HG03135 (cell line): ENCODE data around the gene CDC20.

Source experiments
- ATAC-seq: cut with Tn5 transposase; IDR thresholded peaks from one replicate; pipeline ENCODE4 v1.9.1; 2021; ENCODE audit warnings: mild to moderate bottlenecking, moderate library complexity; ENCODE audit not compliant: unreplicated experiment

CDC20 gene

GRCh38 chr1:43327549-43328292 lies 31.1 kb upstream of the CDC20 start:
- no peak for ATAC-seq

- no peak for ATAC-seq
Measured at GRCh38 chr1:43329995-43330751, 28.6 kb upstream of the CDC20 start.

DNA sequence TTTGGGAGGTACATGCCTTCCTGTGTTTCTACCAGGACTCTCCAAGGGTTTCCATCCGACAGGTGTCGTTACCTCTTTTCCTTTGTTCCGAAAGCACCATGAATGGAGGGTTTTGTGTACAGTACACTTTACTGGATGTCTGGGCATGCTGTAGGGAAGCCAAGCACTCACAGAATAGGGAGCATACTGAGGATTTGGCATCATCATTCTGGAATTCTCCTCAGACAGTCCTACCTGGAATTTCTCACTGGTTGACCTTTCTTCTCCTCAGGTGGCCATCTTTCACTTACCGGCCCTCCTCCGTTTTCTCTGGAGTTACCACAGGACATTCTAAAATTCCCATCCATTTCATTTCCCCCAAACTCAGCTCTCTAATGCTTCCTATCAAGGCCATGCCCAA lies 27.1 kb upstream of the CDC20 start:
- ATAC-seq = no peak

DNA sequence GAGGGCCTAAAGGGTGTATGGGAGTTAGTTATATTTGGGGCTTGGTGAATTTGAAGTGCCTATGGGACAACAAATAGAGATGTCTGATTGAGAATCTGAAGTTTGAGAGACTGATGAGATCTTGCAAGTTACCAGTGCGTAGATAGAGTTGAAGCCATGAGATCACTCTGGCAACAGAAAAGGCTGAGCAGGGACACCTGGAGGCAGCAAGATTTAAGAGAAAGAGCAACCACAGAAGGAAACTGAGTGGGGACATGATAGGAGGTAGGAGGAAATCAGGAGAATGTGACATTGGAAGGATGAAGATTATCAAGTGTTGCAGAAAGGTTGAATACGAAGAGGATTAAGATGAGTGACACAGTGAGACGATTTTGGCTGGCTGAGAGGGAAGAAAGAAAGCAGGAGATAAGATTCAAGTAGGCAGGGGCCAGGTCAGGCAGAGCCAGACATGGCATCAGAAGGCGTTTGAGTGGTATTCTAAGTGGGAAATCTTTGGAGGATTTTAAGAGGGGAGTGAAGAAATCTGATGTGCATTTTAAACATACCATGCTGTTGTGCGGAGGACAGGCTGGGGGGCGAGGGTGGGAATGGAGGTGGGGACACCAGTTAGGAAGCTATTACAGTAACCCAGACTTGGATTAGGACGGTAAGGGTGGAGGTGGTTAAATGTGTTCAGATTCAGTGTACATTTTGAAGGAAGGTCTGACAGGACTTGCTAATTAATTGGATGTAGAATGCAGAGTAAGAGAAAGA lies 24.2 kb upstream of the CDC20 start:
- no peak for ATAC-seq

DNA sequence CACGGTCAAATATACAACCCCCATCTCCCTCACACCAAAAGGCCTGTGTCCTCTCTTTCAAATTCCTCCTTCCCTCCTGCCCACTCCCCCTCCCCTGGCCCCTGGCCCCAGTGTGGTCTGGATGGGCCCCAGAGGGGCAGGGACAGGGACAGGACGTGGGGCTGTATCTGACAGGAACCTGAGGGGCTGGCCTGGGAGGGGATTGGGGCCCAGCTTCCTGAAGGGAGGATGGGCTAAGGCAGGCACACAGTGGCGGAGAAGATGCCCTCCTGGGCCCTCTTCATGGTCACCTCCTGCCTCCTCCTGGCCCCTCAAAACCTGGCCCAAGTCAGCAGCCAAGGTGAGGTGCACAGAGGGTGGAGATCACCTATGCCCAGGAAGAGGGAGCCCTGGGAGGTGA lies 21.2 kb upstream of the CDC20 start, which contains the start of gene MPL:
TSS of gene MPL (plus strand) at position 231 of the 400 bp plus-strand sequence. CDS start at position 262, 31 bp downstream.
- ATAC-seq = no peak

DNA sequence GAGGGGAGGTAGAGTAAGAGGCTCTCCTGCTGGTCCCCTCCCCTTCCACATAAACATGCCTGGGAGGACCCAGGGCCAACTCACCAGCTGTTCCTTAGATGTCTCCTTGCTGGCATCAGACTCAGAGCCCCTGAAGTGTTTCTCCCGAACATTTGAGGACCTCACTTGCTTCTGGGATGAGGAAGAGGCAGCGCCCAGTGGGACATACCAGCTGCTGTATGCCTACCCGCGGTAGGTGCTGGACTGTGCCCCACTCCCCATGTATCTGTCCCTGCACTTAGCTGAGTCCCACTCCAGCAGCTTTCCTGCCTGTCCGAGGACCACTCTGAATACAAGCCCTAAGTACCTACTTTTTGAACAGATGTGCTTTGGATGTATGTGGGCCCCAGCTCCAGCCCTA lies 20.8 kb upstream of the CDC20 start:
- ATAC-seq = no peak

DNA sequence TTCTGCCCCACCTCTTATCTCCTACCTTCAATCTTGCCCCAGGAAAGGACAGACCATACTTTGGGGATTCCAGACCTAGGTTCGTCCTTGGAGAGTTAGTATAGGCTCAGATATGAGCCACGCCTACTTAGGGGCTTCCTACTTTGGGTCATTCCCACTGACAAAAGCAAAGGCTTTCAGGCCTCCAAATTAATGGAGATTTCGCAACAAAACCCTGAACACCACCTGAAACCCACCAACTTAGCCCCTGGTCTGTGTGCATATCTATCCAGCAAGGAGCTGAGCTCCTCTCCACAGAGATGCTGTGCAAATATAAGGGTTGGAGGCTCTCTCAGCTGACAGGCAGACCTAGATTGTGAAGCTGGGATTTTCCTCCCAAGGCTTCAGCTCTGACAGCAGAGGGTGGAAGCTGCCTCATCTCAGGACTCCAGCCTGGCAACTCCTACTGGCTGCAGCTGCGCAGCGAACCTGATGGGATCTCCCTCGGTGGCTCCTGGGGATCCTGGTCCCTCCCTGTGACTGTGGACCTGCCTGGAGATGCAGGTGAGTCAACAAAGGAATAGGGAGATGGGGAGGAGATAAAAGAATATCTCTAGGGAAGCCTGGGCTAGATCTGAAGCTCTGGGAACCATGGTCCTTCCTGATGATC lies 19.1 kb upstream of the CDC20 start:
- ATAC-seq = no peak

GRCh38 chr1:43340559-43340958 lies 18.2 kb upstream of the CDC20 start:
- no peak for ATAC-seq

- ATAC-seq = no peak
Measured at GRCh38 chr1:43344267-43344850, 14.4 kb upstream of the CDC20 start.

DNA sequence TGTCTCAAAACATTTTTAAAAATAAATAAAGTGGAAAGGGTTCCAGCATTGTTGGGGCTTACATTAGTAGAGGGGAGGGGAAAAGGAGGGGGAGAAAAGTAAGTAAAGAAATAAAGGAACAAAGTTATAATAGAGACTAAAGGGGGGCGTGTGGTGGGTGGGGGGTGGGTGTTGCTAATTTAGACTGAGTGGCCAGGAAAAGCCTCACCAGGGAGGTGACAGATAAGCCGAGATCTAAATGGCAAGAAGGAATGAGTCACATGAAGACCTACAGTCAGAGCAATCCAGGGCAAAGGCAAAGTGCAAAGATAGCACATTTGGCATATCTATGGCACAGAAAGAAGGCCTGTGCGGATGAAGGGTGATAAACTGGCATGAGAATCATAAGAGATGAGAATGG lies 13.7 kb upstream of the CDC20 start:
- no peak for ATAC-seq

GRCh38 chr1:43346636-43347035 lies 12.1 kb upstream of the CDC20 start:
- ATAC-seq = no peak

DNA sequence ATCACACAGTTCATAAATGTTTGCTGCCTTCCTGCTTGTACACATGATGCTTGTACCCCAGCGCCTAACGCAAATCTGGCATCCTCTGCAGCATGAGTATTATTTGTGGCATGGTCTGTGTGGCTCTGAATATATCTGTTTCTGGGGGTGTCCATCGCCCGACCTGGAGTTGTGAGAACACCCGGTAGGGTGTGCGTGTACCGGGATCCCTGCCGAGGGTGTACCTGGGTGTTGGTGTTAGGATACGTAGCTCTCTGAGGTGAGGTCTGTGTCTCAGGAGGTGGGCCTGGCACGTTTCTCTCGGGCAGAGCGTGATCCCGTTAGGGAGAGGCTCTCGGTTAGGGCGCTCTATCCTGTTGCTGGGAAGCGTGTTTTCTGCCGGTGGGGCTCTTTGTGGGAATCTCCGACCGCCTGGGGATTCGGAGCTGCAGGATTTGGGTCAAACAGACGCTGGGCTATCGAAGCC lies 10.4 kb upstream of the CDC20 start:
- ATAC-seq = no peak

GRCh38 chr1:43348809-43349593 lies 9.8 kb upstream of the CDC20 start:
- ATAC-seq = no peak

DNA sequence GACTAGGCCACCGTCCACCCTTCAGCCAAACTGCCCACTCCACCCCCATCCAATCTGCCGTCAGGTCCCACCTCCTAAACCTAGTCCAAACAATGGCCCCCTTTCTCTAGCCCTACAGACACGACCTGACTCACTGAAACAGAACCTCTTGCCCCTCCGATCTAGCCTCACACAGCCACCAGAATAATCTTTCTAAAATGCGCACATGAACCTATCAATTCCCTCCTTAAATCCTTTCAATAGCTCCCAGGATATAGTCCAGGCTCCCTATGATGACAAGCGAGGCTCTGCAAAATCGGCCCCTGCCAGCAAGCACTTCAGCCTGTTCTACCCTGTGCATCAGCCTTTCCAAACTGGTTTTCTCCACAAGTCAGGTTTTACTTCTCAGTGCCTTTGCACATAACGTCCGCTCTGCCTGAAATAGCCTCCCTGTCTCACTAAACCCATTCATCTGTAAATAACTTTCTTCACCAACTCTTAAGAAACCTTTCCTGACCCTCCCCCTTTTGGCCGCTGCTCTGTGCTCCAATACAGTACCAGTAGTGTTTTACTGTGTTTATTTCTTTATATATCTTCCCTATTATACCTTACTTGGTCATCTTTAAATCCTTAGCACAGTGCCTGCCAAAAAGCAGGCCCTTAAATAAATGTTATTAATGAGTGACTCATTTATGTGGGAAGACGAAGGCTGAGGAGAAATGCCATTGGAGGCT lies 9.0 kb upstream of the CDC20 start:
- no peak for ATAC-seq

DNA sequence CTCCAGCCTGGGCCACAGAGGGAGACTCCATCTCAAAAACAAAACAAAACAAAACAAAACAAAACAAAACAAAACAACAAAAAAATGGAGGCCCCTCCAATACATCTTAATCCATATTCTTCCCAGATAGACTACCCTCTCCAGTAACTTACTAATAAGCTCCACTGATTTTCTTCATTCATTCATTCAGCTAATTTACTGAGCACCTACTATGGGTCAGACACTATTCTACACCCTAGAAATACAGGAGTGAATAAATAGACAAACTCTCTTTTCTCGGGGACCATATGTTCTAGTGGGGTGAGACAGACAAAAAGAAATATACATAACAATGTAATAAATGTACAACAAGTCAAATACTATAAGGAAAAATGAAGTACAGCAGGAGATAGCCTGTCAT lies 7.8 kb upstream of the CDC20 start:
- no peak for ATAC-seq

DNA sequence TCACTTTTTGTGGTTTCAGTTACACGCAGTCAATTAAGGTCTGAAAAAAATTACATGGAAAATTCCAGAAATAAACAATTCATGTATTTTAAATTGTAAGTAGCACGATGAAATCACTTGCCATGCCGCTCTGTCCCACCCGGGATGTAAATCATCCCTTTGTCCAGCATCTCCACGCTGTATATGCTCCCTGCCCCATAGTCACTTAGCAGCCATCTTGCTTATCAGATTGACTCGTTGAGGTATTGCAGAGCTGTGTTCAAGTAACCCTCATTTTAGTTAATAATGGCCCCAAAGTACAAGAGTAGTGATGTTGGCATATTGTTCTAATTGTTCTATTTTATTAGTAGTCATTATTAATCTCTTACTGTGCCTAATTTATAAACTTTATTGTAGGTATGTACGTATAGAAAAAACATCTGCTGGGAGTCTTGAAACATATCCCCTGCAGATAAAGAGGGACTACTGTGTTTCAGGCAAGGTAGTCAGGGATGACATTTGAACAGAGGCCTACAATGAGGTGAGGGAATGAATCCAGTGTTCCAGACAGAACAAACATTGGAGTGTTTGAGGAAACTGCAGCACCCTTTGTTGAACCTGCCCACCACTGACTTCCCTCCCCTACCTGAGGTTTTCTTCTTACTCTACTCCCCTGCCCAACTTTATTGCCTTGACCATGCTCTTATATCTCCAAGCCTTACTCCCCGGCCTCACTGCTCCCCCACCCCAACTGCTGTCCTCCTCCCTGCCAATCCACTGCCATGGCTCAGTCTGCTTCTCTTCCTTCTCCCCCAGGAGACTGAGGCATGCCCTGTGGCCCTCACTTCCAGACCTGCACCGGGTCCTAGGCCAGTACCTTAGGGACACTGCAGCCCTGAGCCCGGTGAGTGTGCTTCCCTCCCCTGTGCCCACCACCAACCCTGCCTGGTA lies 7.1 kb upstream of the CDC20 start:
- no peak for ATAC-seq

DNA sequence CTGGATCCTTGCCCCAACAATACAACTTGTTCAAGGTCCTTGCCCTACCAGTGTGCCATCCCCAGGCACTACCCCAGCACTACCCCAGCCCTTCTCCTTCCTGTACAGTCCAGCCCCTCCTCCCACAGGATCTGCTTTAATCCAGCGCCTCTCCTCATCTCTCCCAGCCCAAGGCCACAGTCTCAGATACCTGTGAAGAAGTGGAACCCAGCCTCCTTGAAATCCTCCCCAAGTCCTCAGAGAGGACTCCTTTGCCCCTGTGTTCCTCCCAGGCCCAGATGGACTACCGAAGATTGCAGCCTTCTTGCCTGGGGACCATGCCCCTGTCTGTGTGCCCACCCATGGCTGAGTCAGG lies 6.5 kb upstream of the CDC20 start:
- no peak for ATAC-seq

DNA sequence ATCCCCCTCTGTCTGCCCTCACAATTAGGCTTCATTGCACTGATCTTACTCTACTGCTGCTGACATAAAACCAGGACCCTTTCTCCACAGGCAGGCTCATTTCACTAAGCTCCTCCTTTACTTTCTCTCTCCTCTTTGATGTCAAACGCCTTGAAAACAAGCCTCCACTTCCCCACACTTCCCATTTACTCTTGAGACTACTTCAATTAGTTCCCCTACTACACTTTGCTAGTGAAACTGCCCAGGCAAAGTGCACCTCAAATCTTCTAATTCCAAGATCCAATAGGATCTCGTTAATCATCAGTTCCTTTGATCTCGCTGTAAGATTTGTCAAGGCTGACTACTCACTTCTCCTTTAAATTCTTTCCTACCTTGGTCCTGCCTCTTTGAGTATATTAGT lies 5.9 kb upstream of the CDC20 start:
- no peak for ATAC-seq
